Fibroblast of skin of abdomen (primary cell): Measurements from ENCODE around the gene USP44. TPM values are rescaled to one million over a fixed set of nuclear protein-coding genes. Genes with fewer than 3 reads are reported as not detected.
"Not testable (repeated sequence)": the region's sequence is repeated elsewhere in the genome, so short reads cannot be mapped to it uniquely, and the experiment has no call there.

Experiments used
- DNase-seq: peaks from one replicate; pipeline ENCODE4 v3.0.0-alpha.2; 2013
- polyA plus RNA-seq, 2 experiments: library from polyadenylated mRNA; unstranded; fragments of 120-200 nt; gene quantifications; one replicate each; pipeline ENCODE4 v1.2.1, GENCODE V29; 2013; ENCODE audit not compliant: insufficient read length in 2 of 2

The USP44 gene
- polyA plus RNA-seq (2013, experiment 1 of 2; ENCODE audit: insufficient read length) = 0.62 TPM
- 0.77 TPM for polyA plus RNA-seq (2013, experiment 2 of 2; ENCODE audit: insufficient read length)

DNA sequence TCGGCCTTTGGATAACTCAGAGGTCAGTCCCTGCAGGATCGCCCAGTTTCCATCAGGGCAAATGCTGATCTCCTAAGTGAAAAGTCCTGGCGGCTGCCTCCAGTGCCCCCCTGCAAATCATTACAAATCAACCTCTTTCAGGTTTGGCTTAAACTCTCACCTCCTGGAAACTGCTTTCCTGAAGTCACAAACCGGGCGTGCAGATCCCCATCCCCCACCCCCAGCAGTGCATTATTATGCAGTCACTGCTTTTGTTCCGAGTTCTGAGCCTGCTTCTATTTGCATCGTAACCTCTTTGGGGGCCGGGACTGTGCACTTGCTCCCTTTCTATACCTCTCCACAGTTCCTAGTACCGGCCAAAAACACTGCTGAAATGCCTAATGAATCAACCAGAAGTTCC, at the start of gene USP44:
Gene USP44 (minus strand): TSS at position 172 of the 400 bp plus-strand sequence. CDS start 17,220 bp downstream, outside the sequence.
- DNase-seq = no peak

DNA sequence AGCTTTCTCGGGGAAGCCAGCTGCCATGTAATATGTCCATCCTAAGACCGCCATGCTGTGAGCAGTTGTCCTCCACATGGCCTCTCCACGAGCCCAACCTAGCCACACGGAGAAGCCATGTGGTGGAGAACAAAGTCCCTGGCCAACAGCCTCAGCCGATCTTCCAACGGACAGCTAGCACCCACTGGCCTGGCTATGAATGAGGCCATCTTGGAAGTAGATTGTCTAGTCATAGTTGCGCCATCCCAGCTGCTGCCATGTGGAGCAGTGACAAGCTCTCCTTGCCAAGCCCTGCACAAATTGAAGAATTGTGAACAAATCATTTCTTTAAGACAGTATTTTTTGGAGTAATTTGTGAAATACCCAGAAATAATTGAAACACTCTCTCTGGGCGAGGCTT, 49.3 kb upstream of the USP44 start:
- no peak for DNase-seq

DNA sequence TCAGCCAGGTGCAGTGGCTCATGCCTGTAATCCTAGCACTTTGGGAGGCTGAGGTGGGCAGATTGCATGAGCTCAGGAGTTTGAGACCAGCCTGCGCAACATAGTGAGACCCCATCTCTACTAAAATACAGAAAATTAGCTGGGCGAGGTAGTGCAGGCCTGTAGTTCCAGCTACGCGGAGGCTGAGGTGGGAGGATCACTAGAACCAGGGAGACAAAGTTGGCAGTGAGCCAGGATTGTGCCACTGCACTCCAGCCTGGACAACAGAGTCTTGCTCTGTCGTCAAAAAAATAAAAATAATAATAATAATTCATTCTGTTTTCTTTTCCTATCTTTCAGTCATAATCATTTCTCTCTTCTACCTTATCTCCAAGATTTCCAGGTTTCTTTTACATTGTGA, 48.6 kb upstream of the USP44 start:
- no peak for DNase-seq

DNA sequence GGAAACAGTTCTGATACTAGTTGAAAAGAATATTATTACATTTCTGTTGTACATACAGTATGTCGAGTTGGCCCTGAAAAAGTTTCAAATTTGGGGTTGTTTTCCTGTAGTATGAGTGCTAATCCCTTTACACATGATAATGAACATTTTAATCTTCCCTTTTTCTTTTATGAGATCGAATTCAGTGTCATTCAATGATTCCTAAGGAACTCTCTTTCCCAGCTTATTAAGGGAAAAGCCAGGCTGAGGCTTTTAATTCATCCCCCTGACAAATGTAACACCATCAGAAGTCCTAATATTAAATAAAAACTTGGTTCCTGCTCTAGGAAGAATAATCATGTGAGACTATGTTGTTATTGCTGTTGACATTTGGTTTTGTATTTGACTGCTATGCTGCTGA, 42.9 kb upstream of the USP44 start:
- no peak for DNase-seq

DNA sequence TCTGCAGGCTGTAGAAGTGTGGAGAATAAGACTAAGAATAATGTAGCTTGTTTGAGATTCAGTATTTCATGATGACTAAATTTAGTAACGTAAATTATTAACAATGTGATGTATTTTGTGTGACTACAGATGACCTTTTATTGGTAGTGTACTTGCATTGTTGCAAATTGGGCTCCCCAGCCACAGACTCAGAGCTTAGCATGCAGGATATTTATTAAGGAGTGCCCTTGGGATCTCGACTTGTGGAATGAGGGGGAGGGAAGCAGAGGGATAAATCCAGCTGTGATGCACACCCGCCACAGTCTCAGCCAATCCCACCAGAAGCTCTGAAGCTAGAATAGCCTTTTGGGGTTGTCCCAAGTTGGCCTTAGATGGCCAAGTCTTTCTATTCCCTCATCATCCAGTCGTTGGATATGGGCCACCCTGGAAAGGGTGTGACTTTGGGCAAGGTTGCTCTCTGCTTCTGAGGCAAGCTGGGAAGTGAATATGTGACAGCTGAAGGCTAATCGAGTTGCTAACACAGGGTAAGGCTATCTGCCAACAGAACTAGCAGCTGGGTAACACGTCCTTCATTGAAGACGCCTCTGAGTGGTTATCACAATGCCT, 42.1 kb upstream of the USP44 start:
- no peak for DNase-seq

DNA sequence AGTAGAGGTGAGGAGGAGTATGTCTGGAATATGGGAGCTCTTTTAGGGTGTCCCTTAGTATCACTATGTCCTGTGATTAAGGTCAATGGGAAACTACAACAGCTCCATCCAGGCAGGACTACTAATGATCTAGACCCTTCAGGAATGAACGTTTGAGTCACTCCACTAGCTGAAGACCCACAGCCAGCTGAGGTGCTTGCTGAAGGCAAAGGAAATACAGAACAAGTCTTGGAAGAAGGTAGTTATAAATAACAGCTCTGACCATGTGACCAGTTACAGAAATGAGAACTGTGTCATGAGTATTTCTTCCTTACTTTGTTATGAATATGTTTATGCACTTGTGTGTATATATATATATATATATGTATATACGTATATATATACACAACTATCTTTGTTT, 40.5 kb upstream of the USP44 start:
- no peak for DNase-seq

DNA sequence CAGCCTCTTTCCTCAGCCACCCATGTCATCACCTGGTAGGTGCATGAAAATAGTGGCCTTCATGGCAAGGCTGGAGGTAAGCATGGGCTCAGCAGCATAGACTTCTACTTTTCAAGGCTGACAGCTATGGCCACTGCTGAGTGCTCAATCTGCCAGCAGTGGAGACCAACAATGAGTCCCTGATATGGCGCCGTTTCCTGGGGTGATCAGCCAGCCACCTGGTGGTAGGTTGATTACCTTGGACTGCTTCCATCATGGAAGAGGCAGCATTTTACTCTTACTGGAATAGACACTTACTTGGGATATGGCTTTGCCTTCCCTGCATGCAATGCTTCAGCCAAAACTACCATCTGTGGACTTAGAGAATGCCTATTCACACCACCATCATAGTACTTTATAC, 39.5 kb upstream of the USP44 start:
- DNase-seq = no peak

DNA sequence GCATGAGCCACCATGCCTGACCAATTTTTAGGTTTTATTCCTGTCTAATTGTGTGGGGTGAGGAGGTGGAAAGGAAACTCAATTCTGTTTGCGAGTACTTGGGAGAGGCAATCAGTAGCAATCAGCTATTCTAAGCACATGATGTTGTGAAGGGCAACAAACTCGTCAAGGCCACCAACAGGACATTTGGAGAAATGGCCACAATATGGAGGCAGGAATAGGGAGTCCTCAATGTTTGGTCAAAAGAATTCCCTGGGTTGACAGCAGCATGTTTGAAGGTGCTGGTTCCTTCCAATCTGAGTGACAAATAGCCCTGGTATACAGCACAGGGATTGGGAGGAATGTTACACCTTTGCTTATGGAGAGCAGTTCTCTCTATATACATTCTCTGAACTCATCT, 32.7 kb upstream of the USP44 start:
- DNase-seq = no peak

DNA sequence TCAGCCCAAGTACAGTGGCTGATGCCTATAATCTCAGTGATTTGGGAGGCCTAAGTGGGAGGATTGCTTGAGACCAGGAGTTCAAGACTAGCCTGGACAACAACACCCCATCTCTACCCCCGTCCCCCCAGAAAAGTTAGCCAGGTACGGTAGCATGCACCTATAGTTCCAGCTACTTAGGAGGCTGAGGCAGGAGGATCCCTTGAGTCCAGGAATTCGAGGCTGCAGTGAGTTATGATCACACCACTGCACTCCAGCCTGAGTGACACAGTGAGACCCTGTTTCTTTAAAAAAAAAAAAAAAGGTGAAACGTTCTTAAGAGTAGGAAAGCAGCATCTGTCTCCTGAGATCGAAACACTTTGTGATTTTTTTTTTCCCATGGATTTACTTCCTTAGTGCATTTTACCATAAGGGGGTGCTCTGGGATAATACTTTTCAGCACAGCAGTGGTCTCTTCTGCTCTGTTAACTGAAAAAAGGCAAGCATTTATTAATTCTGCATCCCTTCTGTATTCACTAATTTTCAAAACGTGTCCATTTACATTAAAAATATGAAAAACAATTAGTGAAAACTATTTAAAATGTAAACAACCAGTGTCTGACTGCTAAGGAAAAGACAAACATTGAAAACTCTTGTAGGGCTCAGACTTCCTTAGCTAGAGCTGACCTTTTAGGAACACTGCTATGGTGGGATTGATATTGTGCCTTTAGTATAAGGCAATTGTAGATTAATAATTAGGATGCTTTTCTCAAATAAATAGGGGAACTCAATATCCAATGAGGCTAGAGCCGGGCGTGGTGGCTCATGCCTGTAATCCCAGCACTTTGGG, 31.2 kb upstream of the USP44 start:
- DNase-seq = peak; percentile 41

DNA sequence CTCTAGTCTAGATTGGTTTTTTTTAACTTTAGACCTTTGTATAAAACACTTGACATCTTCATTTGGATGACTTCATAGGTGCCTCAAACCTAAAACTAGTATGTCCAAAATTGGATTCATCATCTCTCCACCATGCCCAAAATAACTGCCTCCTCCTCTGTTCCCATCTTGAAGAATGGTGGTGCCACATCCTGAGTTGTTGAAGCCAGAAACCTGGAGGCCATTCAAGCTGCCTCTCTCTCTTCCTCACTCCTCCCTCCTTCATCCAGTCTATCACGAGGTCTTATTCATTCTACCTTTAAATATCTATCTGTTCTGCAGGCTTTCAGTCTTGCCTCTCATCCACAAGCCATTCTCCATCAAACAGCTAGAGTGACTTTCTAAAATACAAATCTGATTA, 26.5 kb upstream of the USP44 start:
- no peak for DNase-seq

DNA sequence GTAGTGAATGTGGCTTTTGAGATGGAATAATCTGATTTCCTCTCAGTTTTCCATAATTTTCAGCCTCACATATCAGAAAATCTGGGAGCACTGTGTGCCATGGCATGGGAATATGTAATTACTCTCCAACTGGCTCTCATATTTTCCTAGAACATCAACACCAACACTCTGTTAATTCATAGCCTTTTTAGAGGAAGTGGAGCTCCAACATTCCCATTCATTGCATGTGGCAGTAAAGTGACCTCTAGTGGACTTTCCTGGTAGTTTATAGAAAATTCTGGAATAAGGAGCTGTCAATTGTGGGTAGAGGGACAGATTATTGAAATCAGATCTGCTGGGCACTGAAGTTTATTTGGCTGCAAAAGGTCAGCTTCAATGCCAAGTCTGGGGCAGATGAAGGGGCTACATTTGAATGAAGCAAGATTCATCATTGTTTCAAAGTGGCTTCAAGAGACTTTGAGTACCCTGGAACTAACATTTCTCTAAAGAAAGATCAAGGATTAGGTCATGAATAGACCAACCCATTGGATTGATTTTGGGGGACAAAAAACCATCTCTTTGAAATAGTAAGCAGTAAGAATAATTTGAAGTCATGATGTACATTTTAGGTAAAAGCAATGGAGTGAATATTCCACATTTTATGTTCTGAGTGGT, 23.6 kb upstream of the USP44 start:
- DNase-seq = peak; percentile 37

DNA sequence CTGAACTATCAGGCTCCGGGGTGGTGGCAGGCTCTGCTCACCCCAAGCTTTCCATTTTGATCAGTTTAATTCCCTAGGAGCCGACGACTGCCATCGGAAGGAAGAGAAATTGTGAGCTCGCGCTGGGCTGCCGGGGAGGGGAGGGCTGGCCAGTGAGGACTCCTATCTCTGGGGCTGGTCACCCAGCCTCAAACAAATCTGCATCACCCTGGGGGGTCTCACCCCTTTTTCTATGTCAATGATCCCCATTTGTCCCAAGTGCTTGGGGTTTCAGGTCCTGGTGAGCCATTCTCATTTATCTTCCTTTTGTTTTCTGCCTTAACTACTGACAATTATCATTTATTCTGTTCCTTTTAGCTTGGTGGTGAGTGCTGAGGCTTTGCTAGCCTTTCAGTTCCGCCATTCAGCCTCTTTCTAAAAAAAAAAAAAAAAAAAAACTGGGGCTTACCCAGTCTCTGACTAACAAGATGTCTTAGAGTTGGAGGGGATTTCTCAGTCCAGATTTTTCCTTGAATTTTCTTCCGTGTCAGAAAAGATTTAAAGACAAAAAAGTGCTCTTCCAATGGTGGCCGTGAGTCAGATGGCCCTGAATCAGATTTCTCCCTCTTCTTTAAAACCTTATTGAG, 22.8 kb upstream of the USP44 start:
- no peak for DNase-seq

DNA sequence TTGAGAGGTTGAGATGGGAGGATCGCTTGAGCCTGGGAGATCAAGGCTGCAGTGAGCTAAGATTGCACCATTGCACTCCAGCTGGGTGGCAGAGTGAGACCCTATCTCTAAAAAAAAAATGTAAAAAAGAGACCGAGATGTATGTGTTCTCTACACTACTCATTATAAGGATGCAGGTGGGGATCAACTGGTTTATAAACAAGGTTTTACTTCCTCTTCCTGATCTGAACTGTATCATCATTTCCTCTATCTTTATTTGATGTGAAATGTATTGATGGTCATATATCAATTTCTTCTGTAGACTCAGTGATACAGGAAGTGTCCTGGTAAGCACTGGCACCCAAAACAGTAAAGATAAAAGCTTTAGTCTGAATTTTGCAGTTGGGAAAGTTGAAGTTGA, 20.1 kb upstream of the USP44 start:
- DNase-seq = no peak

DNA sequence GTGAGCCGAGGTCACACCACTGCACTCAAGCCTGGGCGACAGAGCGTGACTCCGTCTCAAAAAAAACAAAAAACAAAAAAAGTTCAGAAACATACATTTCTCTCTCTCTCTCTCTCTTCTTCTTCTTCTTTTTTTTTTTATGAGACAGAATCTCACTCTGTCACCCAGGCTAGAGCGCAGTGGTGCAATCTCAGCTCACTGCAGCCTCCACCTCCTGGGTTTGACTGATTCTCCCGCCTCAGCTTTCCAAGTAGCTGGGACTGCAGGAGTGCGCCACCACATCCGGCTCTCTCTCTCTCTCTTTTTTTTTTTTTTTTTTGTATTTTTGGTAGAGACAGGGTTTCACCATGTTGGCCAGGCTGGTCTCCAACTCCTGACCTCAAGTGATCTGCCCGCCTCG, 16.8 kb upstream of the USP44 start:
- DNase-seq = not testable (repeated sequence)

DNA sequence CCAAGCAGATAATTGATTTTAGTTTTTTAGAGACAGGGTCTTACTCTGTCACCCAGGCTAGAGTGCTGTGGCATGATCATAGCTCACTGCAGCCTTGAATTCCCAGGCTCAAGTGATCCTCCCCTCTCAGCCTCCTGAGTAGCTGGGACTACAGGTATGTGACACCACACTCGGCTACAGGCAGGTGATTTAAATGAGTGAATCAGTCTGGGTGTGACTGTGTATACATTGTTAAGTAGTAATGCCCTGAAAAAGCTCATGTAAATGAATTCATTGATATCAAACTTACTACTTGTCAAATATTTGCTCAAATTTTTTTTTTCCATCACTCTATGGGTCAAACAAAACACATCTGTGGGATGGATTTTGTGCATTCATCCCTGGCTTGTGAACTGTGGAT, 6.3 kb upstream of the USP44 start:
- no peak for DNase-seq

DNA sequence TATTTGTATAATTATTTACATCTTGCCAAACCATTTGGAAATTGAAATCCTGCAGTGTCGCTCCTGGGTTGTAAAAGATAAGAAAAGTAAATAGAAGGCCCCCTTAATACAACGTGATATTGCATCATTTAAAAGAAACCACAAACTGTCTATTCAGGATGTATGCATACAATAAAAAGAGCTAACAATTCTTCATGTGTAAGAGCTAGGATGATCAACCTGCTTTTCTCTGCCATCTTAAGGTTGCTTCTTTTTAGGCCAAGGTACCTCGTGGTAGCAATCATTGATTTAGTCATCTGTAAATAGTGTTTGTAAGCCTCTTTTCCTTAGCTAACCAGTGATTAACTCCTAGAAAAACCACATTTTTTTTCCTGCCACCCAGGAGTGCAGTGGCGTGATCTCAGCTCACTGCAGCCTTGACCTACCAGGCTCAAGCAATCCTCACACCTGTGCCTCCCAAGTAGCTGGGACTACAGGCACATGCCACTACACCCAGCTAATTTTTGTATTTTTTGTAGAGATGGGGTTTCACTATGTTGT, 3.3 kb upstream of the USP44 start:
- no peak for DNase-seq

DNA sequence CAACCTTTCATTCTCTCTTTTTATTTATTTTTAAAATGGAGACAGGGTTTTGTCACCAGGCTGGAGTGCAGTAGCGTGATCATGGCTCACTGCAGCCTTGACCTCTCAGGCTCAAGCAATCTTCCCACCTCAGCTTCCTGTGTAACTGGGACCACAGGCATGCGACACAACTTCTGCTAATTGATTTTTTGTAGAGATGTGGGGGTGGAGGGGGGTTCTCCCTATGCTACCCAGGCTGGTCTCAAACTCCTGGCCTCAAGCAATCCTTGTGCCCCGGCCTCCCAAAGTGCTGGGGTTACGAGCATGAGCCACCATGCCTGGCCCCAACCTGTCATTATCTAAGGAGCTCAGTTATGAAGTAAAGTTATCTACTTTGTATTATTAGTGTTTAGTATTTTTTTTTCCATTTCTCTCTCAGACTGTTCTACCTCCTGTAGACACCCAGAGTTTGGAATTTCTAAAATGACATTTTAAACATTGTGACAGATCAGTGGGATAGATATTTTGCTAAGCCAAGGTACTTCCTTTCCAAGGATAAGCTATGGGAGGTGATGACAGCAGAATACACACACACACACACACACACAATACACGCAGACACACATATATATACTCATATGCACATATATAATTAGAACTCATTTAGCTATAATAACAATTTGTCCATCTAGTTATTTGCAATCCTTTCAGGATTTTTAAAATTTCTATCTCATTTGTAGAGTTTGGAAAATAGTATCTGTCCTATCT, 2.1 kb upstream of the USP44 start:
- no peak for DNase-seq

DNA sequence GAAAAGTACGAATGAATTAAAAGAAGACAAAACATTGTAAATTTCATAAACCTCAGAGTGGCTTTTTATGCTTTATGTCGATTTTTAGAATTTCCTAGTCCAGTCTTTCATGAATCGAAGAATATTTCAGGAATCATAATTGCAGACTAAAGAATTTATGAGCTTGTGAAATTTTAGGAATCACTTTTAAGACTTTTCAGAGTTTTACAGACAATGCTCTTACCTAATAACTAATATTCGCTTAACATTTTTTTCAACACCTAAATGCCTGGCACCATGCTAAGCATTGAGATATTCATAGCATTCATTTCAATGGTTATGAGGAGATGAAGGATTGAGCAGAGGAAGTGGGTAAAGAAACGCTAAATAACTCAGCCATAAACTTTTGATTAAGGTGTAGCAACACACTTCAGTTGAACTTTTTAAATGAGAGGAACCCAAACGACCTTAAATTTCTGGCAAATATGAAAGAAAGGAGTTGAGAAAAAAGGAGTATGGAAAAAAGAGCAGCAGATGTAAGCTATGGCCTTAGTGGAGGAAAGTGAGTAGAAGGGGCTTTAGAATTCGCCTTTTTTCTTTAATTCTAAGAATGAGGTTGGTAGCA, 739 bp upstream of the USP44 start:
- no peak for DNase-seq

DNA sequence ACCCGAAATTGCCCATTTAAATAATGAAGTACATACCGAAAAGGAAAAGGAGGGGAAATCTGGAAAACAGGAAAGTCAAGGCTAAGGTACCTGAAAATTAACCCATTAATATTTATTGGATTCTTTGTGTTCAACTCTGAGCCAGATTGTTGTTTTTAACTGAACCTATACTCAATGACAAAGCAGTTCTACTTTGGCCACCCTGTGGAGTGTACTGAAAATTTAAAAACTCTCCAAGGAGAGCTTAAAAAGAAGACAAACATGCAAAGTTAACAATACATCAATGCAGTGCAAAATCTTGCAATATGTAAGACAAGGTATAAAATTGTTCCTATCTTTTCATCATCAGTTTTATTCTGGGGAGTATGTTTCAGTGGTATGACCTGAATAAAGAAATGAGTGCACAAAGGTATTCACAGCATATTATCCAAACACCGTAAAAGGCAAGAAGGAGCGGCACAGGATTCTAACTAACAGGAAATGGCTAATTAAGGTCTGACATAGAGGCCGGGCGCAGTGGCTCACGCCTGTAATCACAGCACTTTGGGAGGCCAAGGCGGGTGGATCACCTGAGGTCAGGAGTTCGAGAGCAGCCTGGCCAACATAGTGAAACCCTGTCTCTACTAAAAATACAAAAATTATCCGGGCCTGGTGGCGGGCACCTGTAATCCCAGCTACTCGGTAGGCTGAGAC, 1.7 kb downstream of the USP44 start:
- DNase-seq = no peak

DNA sequence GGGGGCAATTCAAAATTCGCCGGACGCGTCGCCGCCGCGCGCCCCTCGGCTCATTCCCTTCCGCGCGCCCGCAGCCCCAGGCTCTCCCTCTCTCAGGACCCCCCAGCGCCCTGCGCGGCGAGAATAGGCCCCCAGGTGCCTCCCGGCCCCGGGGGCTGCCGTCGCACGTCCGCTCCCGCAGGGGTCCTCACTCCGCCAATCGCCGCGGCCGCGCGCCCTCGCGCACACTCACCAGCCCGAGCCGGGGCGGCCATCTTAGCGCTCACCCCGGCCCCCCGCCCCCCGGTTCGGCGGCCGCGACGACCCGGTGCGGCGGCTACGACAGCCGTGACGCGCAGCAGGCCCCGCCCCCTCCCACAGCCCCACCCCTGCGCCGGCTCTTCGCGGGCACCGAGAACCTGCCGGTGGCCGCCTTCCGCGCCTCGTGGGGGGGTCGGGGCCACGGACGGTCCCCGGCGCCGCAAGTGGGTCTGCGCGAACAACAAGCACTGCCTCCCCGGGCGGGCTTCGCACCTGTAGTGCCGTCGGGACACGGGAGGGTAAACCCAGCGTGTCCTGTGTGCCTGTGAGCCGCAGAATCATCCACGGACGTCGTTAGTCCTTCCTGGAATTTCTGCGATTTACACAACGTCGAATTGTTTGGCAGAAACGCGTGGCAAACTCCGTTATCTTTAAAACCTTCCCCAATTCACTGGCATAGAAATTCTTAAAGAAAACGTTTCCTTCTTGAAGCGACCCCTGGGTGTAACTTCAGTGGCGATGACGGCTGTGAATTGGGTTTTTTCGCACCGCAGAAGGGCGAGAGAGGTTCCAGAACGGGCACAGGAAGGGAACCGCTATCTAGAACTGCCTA, 2.5 kb downstream of the USP44 start:
- DNase-seq = peak; percentile 10
